Ascending aorta (tissue), 2 donors: ENCODE results near the gene CHADL. TPM values are rescaled to one million over a fixed set of nuclear protein-coding genes. Genes with fewer than 3 reads are reported as not detected.

Experiments
- DNase-seq, 2 donors: peaks; one replicate each; pipeline ENCODE4 v3.0.0-alpha.2; 2019; ENCODE audit warnings: low spot score in 2 of 2
- H3K27ac ChIP-seq, 2 donors: fragments of 200-600 bp; sonication (generic); one replicate each; pipeline ENCODE4 v1.5.1; 2016 to 2017; ENCODE audit warnings: mild to moderate bottlenecking in 1 of 2
- H3K27me3 ChIP-seq: fragments of 200-600 bp; sonication (generic); one replicate; pipeline ENCODE4 v1.5.1; 2017
- H3K36me3 ChIP-seq, 2 donors: fragments of 200-600 bp; sonication (generic); one replicate each; pipeline ENCODE4 v1.5.1; 2016
- H3K4me1 ChIP-seq, 2 donors: fragments of 200-600 bp; sonication (generic); one replicate each; pipeline ENCODE4 v1.5.1; 2016 to 2017; ENCODE audit warnings: mild to moderate bottlenecking in 1 of 2
- H3K4me3 ChIP-seq, 2 donors: fragments of 200-600 bp; sonication (generic); one replicate each; pipeline ENCODE4 v1.5.1; 2016 to 2017; ENCODE audit warnings: mild to moderate bottlenecking in 1 of 2
- H3K9me3 ChIP-seq, 2 donors: fragments of 200-600 bp; sonication (generic); one replicate each; pipeline ENCODE4 v1.5.1; 2016
- CTCF ChIP-seq, 3 experiments: fragments of 200-600 bp in 2 of 3; fragments of 450-650 bp in 1 of 3; sonication (generic) in 2 of 3; IDR thresholded peaks; one replicate each; pipeline ENCODE4 v1.5.1; 2016 to 2019; ENCODE audit warnings: antibody characterized with exemption in 3 of 3, mild to moderate bottlenecking in 1 of 3, moderate library complexity in 1 of 3
- intact Hi-C: fragments of 100-400 bp; cut with DNase I; formaldehyde crosslinking; loops from one replicate; pipeline ENCODE4 v1.15.1; 2023
- total RNA-seq: library from RNA; depleted of rRNA; stranded (reverse); fragments of >200 nt; gene quantifications from one replicate; pipeline ENCODE4 v1.1.0, GENCODE V29; 2016

Gene CHADL
- total RNA-seq, 1 donor from 2014 or later, result not detected

GRCh38 chr22:41245917-41246499 is 5.3 kb upstream of the CHADL start:
- Histone ChIP-seq H3K27ac (no peak overlapping the region), H3K4me1 (no peaks in the 10 kb centered on the region), H3K4me3 (no peak overlapping the region), H3K9me3 (no peaks in the 10 kb centered on the region), H3K36me3 (peaks cover 51 to 55% of the 10 kb centered on the region in 2 donors), H3K27me3 (no peaks in the 10 kb centered on the region)
- no peak for DNase-seq
- no peak for TF ChIP-seq CTCF (IDR thresholded peaks at IDR 0.05)
- intact Hi-C loops, result no loop called here

GRCh38 chr22:41243361-41243760 is 2.6 kb upstream of the CHADL start:
- Histone ChIP-seq H3K36me3 (peaks cover 28 to 30% of the 10 kb centered on the region in 2 donors), H3K27ac (no peak overlapping the region), H3K4me3 (no peak overlapping the region), H3K9me3 (no peaks in the 10 kb centered on the region), H3K4me1 (peaks cover 0 to 1% of the 10 kb centered on the region in 2 donors), H3K27me3 (no peaks in the 10 kb centered on the region)
- TF ChIP-seq CTCF (IDR thresholded peaks at IDR 0.05), result no peak
- intact Hi-C loops, result no loop called here
- DNase-seq, result no peak

DNA sequence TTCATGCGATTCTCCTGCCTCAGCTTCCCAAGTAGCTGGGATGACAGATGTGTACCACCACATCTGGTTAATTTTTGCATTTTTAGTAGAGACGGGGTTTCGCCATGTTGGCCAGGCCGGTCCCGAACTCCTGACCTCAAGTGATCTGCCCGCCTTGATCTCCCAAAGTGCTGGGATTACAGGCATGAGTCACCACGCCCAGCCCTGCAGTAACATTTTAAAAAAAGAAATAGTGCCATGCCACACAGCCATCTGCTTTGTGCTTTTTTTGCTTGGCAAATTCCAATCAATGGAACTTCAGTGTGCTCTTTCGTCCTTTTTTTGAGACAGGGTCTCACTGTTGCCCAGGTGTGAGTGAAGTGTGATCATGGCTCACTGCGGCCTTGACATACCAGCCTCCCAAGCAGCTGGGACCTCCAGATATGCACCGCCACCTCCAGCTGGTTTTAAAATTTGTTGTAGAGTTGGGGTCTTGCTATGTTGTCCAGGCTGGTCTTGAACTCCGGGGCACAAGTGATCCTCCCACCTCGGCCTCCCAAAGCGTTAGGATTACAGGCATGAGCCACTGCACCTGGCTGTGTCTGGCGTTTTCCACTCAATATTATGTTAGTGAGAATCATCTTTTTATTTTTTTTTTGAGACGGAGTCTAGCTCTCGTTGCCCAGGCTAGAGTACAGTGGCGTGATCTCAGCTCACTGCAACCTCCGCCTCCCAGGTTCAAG is 1.8 kb upstream of the CHADL start:
- no peak overlapping the region for H3K4me3 ChIP-seq
- no peak overlapping the region for H3K27ac ChIP-seq
- H3K27me3 ChIP-seq, result no peaks in the 10 kb centered on the region
- H3K9me3 ChIP-seq, result no peaks in the 10 kb centered on the region
- intact Hi-C loops, result no loop called here
- H3K4me1 ChIP-seq, result peaks cover 0 to 5% of the 10 kb centered on the region in 2 donors
- no peak for DNase-seq
- no peak for TF ChIP-seq CTCF (IDR thresholded peaks at IDR 0.05)
- H3K36me3 ChIP-seq, result peaks cover 20 to 22% of the 10 kb centered on the region in 2 donors

DNA sequence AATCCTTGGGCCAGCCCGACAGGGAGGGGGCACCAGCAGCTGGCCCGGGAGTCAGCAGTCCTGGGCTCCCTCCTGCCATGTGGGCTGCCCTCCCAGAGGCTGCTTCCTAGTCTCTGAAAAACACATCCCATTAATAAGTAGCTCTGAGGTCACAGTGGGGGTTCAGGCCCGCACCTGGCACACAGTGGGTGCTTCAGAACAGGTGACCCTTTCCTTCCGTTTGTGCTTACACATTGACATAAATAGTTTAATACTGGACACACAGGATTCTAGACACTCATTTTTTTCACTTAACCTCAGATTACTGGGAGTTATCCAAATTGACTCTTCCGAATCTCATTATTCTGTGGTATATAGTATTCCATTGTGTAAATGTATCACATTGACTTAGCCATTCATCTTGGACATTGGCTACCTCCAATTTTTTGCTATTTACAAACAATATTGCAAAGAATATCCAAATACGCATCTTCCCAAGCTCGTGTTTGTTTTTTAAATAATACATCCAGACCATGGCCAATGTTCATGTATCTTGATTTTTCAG is 474 bp upstream of the CHADL start:
- peaks cover 9 to 11% of the 10 kb centered on the region in 2 donors for H3K36me3 ChIP-seq
- no peaks in the 10 kb centered on the region for H3K27me3 ChIP-seq
- intact Hi-C loops, result no loop called here
- H3K4me1 ChIP-seq, result peaks cover 4 to 5% of the 10 kb centered on the region in 2 donors
- no peak for TF ChIP-seq CTCF (IDR thresholded peaks at IDR 0.05)
- no peak overlapping the region for H3K4me3 ChIP-seq
- no peak overlapping the region for H3K27ac ChIP-seq
- DNase-seq, result no peak
- H3K9me3 ChIP-seq, result no peaks in the 10 kb centered on the region

DNA sequence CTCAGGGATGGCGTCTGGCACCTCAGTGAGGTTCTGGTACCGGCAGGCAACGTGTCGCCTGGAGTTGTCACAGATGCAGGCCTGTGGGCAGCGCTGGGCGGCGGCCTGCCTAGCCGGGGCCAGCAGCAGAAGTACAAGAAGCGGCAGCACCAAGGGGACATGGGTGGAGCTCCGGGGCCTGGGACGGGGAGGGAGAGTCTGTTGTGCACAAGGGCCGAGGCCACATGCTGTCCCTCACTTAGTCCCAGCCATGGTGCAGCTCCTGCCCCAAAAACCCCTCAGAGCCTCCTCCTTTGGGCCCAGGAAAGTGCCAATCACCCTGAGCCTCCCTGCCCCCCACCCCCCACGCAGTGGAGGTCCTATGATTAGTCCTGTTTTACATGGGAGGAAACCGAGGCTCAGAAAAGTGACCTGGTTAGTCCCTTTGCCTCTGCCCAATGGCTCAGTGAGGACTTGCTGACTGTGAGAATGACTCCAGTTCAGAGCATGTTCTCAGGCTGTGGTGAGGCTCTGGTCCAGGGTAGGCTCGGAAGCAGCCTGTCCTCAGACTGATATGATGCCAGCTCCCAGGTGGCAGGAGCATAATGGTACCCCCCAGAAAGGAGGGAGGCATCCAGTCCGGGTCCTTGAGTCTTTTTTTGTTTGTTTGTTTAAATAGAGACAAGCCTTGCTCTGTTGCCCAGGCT is 1.1 kb downstream of the CHADL start:
- Histone ChIP-seq H3K4me1 (peaks cover 4 to 5% of the 10 kb centered on the region in 2 donors), H3K36me3 (no peaks in the 10 kb centered on the region), H3K9me3 (no peaks in the 10 kb centered on the region), H3K27me3 (no peaks in the 10 kb centered on the region), H3K4me3 (no peak overlapping the region), H3K27ac (no peak overlapping the region)
- intact Hi-C loops, result no loop called here
- no peak for DNase-seq
- no peak for TF ChIP-seq CTCF (IDR thresholded peaks at IDR 0.05)
